GM23248 (cell line): Measurements from ENCODE around the gene ARF1.

Source experiments
- EZH2 ChIP-seq: fragments of 200-600 bp; sonication (generic); IDR thresholded peaks from 2 replicates; pipeline ENCODE4 v1.6.1; 2018; ENCODE audit warnings: antibody characterized with exemption, mild to moderate bottlenecking; ENCODE audit not compliant: insufficient read depth, poor library complexity, severe bottlenecking
- EZH2phosphoT487 ChIP-seq: fragments of 200-600 bp; sonication (generic); IDR thresholded peaks from 2 replicates; pipeline ENCODE4 v1.6.1; 2018; ENCODE audit warnings: antibody characterized with exemption, moderate library complexity, mild to moderate bottlenecking, low read depth; ENCODE audit not compliant: insufficient read depth

GRCh38 chr1:228065543-228066347 is 16.8 kb upstream of the ARF1 start:
- TF ChIP-seq EZH2 (no peak), EZH2phosphoT487 (no peak)
